NCI-H128 (cell line): ENCODE measurements around the gene CYBRD1.
"Not testable (repeated sequence)": the region's sequence is repeated elsewhere in the genome, so short reads cannot be mapped to it uniquely, and the experiment has no call there.

Experiments
- DNase-seq: peaks from one replicate; lab custom pipeline; 2025; ENCODE audit not compliant: unreplicated experiment; lab: John Stamatoyannopoulos, UW

Gene CYBRD1

GRCh38 chr2:171515672-171516298 is 6.5 kb upstream of the CYBRD1 start:
- DNase-seq, result no peak

GRCh38 chr2:171516793-171517192 is 5.5 kb upstream of the CYBRD1 start:
- no peak for DNase-seq

DNA sequence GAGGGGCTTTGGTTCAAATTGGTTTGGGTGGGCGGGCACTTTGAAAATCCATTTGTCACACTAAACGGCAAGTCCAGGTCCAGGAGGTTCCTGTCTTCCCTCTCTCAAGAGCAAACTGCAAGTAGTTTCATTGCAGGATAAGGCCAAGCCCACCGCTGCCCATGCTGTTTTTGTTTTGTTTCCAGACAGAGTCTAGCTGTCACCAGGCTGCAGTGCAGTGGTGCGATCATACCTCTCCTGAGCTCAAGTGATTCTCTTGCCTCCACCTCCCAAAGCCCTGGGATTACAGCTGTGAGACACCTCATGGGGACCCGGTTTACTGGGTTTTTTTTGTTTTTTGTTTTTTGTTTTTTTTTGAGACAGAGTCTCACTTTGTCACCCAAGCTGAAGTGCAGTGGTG is 1.8 kb upstream of the CYBRD1 start:
- DNase-seq, result no peak

- DNase-seq, result no peak
Measured at GRCh38 chr2:171521361-171522051, 768 bp upstream of the CYBRD1 start.

DNA sequence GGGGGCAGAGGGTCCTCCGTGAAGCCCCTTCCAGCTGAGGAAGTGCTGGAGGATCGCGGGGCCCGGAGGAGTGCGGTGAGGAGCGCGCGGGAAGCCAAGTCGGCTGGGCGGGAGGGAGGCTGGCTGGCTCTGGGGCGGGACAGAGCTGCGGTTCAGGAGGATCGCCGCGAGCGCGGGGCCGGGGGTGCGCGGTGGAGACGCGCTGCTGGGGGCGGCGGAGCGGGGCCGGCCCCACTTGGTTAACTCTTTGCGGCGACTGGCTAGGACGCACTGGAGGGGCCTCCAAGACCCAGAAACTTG is 464 bp downstream of the CYBRD1 start:
- no peak for DNase-seq

- no peak for DNase-seq
Measured at GRCh38 chr2:171523088-171524017, 1.1 kb downstream of the CYBRD1 start.

DNA sequence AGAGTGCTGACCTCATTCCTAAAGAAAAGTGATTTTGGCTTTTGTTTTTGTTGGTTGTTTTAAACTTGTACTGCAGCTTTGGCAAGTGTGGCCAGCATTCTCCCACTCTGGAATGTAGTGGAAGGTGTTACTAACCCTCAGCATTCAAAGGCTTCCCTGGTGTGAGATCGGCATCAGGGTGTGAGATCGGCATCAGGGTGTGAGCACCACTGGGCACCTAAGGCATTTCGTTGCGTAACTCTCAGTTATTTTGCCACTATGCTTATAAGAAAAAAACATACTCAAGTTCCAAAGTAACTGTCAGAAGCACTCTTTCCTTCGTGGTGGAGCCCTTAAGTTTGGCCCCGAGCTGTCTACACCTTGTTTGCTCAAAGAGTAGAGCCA is 1.7 kb downstream of the CYBRD1 start:
- no peak for DNase-seq

DNA sequence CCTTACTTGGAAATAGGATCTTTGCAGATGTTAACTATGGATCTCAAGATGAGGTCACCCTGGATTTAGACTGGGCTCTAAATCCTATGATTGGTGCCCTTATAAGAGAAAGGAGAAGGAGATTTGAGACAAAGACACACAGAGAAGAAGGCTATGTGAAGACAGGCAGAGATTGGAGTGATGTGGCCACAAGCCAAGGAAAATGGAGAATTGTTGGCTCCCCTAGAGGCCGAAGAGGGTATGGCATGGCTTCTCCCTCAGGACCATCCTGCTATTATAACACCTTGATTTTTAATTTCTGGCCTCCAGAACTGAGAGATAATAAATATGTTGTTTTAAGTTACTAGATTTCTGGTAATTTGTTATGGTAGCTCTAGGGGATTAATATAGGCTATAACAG is 7.6 kb downstream of the CYBRD1 start:
- no peak for DNase-seq

GRCh38 chr2:171530378-171530777 is 8.1 kb downstream of the CYBRD1 start:
- no peak for DNase-seq

GRCh38 chr2:171530859-171531258 is 8.6 kb downstream of the CYBRD1 start:
- DNase-seq, result not testable (repeated sequence)

DNA sequence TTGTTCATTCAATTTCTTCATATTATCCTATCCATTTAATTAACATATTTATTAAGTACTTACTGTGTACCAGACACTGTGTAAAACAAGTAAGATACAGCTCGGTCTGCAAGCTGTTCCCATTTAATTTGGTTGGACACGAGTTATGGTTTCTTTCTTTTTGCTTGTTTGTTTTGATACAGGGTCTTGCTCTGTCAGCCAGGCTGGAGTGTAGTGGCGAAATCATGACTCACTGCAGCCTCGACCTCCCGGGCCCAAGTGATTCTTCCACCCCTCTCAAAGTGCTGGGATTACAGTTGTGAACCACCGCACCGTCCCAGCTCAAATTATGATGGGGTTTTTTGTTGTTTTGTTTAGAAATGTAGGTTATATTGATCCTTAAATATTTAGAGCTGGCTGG is 9.0 kb downstream of the CYBRD1 start:
- DNase-seq, result no peak

- no peak for DNase-seq
Measured at GRCh38 chr2:171531836-171532450, 9.7 kb downstream of the CYBRD1 start.

- DNase-seq, result no peak
Measured at GRCh38 chr2:171533331-171533730, 11.1 kb downstream of the CYBRD1 start.

DNA sequence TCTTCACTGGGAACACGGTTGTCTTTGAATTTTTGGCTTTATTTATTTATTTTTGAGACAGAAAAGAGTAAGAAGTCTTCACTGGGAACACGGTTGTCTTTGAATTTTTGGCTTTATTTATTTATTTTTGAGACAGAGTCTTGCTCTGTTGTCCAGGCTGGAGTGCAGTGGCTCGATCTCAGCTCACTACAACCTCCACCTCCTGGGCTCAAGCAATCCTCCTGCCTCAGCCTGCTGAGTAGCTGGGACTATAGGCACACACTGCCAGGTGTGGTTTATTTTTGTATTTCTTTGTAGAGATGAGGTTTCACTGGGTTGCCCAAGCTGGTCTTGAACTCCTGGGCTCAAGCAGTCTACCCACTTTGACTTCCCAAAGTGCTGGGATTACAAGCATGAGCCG is 13.3 kb downstream of the CYBRD1 start:
- not testable (repeated sequence) for DNase-seq

- DNase-seq, result no peak
Measured at GRCh38 chr2:171540437-171540836, 18.2 kb downstream of the CYBRD1 start.

GRCh38 chr2:171541202-171541887 is 19.1 kb downstream of the CYBRD1 start:
- no peak for DNase-seq

DNA sequence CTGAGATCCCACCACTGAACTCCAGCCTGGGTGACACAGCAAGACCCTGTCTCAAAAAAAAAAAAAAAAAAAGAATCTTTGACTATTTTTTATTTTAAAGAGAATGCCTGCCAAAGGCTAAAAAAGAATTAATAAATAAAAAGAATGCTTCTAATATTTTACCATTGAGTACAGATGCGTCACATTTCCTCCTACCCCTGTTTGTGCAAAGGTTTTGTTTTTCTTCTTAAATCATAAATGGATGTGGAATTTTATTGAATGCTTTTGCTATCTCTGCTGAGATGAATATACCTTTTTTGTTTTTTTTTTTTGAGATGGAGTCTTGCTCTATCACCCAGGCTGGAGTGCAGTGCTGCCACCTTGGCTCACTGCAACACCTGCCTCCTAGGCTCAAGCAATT is 22.8 kb downstream of the CYBRD1 start:
- DNase-seq, result no peak

GRCh38 chr2:171547256-171547655 is 25.0 kb downstream of the CYBRD1 start:
- no peak for DNase-seq

DNA sequence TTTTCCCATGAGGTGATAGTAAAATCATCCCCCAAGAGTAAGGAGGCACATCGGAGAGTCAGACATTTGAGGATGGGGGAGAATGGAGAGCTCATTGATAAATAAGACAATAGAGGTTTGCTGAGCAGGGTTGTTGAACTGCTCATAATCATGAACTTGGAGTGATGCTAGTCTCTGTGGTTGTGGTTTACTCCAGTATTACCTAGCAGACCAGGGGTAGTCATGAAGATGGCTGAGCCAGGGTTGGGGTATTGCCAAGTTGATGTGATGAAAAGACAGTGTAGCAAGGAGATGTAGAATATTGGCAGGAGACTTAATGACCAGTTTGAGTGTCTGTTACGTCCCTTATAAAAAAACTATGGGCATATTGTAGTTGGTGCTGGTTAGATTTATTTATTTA is 25.4 kb downstream of the CYBRD1 start:
- no peak for DNase-seq

- no peak for DNase-seq
Measured at GRCh38 chr2:171550613-171551012, 28.3 kb downstream of the CYBRD1 start.

GRCh38 chr2:171551836-171552235 is 29.6 kb downstream of the CYBRD1 start:
- DNase-seq, result no peak
